Progenitor cell of endocrine pancreas (in vitro differentiated cells): ENCODE measurements around the gene MAP3K3. TPM values are rescaled to one million over a fixed set of nuclear protein-coding genes. Genes with fewer than 3 reads are reported as not detected.

Experiments
- DNase-seq: peaks from one replicate; pipeline ENCODE4 v3.0.0; 2021; ENCODE audit warnings: low spot score; ENCODE audit not compliant: unreplicated experiment
- H3K27ac Mint-ChIP-seq: 2 replicates; pipeline ENCODE4 v1.8.0; 2021; ENCODE audit warnings: mild to moderate bottlenecking, moderate library complexity, mixed read lengths
- H3K27me3 Mint-ChIP-seq: 2 replicates; pipeline ENCODE4 v1.8.0; 2021; ENCODE audit warnings: mixed read lengths
- H3K36me3 Mint-ChIP-seq: 2 replicates; pipeline ENCODE4 v1.8.0; 2022; ENCODE audit warnings: mixed read lengths; ENCODE audit not compliant: insufficient read depth
- H3K4me1 Mint-ChIP-seq: 2 replicates; pipeline ENCODE4 v1.8.0; 2021; ENCODE audit warnings: low read depth, mixed read lengths
- H3K4me3 Mint-ChIP-seq: 2 replicates; pipeline ENCODE4 v1.8.0; 2021; ENCODE audit warnings: low read depth, mild to moderate bottlenecking, moderate library complexity, mixed read lengths
- H3K9me3 Mint-ChIP-seq: 2 replicates; pipeline ENCODE4 v1.8.0; 2021; ENCODE audit warnings: low read depth, mixed read lengths
- CTCF ChIP-seq: fragments of 200-600 bp; sonication (generic); IDR thresholded peaks from one replicate; pipeline ENCODE4 v1.5.0; 2021; ENCODE audit warnings: antibody characterized with exemption, mild to moderate bottlenecking; ENCODE audit not compliant: unreplicated experiment
- total RNA-seq: library from RNA; stranded (reverse); gene quantifications from 2 replicates; pipeline ENCODE4 v1.2.1, GENCODE V29; 2021

MAP3K3 gene
- total RNA-seq, 1 donor from 2014 or later: 19.1 TPM

- no peak for TF ChIP-seq CTCF
- DNase-seq: no peak
- Mint-ChIP-seq H3K27ac (no peak overlapping the region), H3K36me3 (peaks cover 2% of the 10 kb centered on the region), H3K27me3 (no peaks in the 10 kb centered on the region), H3K4me3 (no peak overlapping the region), H3K4me1 (no peaks in the 10 kb centered on the region), H3K9me3 (no peaks in the 10 kb centered on the region)
Observed at GRCh38 chr17:63644846-63645245, 22.6 kb downstream of the MAP3K3 start.

DNA sequence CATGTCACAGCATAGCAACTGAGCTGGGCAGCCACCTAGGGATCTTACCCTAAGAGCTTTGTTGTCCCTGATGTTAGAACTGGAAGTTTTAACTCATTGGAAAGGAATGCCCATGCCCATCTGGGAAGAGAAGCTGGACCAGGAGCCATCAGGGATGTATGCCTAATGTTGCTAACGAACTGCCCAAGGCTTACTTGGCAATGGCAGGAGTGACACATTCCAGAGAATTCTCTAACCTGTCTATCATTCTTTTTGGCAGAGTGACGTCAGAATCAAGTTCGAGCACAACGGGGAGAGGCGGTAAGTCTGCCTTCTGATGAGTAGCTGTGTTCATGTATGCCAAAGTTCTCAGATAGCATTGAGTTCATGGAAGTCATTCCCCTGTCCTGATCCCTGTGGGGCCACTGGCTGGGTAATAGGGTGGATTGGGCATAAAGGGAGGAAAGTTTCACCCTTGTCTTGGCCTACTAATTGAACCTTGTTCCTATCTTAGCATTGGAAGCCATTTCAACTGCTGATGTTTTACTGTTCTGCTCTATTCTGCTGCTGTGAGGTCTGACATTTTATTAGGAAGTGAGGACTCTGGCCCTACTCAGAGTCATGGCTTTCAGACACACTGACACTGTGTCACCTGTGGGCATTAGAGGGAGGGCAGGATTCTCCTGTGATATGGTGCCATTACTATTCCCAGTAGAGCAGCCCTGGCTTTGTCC, 23.7 kb downstream of the MAP3K3 start:
- H3K27me3 Mint-ChIP-seq: no peaks in the 10 kb centered on the region

GRCh38 chr17:63646488-63646806, 24.2 kb downstream of the MAP3K3 start:
- Mint-ChIP-seq H3K4me1 (no peaks in the 10 kb centered on the region), H3K9me3 (no peaks in the 10 kb centered on the region), H3K27me3 (no peaks in the 10 kb centered on the region), H3K27ac (no peak overlapping the region), H3K4me3 (no peak overlapping the region), H3K36me3 (peaks cover 2% of the 10 kb centered on the region)
- no peak for DNase-seq
- no peak for TF ChIP-seq CTCF

More for the DNA sequence above, 23.7 kb downstream of the MAP3K3 start:
- Mint-ChIP-seq H3K4me3 (no peak overlapping the region), H3K4me1 (no peaks in the 10 kb centered on the region), H3K9me3 (no peaks in the 10 kb centered on the region), H3K27ac (no peak overlapping the region), H3K36me3 (peaks cover 2% of the 10 kb centered on the region)
- no peak for DNase-seq
- no peak for TF ChIP-seq CTCF

DNA sequence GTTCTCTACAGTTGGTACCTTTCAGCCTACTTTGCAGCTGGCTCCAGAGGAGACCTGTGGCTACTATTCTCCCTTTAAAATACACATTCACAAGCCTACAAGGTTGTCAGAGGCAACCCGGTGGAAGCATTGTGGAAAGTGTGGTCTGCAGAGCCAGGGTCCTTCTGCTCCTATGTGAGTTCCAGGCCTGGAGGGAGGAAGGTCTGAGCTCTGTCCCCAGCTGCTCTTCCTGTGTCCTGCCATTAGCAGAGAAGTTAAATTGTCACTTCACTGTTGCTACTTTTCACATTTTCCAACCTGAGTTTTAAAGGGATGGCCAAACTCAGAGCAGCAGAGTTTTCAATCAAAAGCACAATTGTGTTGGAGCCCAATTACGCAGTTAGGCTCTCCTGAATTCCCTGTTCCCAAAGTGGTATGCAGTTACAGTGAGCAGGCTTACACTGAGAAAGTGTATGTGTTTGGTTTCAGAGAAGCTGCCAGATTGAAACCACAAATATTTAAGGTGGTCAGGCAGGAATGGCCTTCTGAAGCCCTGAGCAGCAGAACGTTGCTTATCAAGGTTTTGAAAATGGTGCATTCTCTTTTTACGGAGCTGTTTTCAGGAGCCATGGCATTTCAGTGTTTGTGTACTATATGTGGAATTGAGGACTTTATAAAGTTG, 25.0 kb downstream of the MAP3K3 start:
- Mint-ChIP-seq H3K27me3 (no peaks in the 10 kb centered on the region), H3K4me3 (no peak overlapping the region), H3K27ac (no peak overlapping the region), H3K4me1 (no peaks in the 10 kb centered on the region), H3K36me3 (peaks cover 2% of the 10 kb centered on the region), H3K9me3 (no peaks in the 10 kb centered on the region)
- DNase-seq: no peak
- no peak for TF ChIP-seq CTCF

DNA sequence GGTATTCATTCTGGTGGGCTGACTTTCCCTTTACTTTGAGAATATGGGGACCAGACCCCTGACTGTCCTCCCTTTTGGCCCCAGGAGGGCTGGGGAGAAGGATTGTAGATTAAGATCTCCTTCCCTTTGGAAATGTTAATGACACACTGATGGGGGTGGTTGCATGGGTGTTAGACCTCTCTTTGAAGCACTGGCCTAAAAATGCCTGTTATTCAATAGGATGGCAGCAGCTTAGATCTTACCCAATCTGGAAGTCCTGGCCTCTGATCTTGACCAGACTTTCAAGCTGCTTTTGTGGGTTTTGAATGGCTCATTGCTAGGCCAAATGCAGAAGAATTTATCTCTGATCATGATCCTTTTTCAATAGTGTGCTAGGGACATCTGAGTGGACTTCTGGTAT, 25.7 kb downstream of the MAP3K3 start:
- Mint-ChIP-seq H3K27me3 (no peaks in the 10 kb centered on the region), H3K4me3 (no peak overlapping the region), H3K27ac (no peak overlapping the region), H3K4me1 (no peaks in the 10 kb centered on the region), H3K9me3 (no peaks in the 10 kb centered on the region), H3K36me3 (peaks cover 2% of the 10 kb centered on the region)
- TF ChIP-seq CTCF: no peak
- no peak for DNase-seq
